ELR (cell line): ENCODE results near the gene SDCCAG8.

Experiments used
- DNase-seq: peaks from one replicate; pipeline ENCODE4 v3.0.0-alpha.2; 2015; ENCODE audit warnings: low read depth

SDCCAG8 gene

GRCh38 chr1:243457363-243457982, 201.6 kb downstream of the SDCCAG8 start:
- DNase-seq, result no peak

GRCh38 chr1:243459059-243459458, 203.2 kb downstream of the SDCCAG8 start:
- DNase-seq, result no peak

- no peak for DNase-seq
Observed at GRCh38 chr1:243461700-243462099, 205.9 kb downstream of the SDCCAG8 start.

GRCh38 chr1:243462929-243463697, 207.3 kb downstream of the SDCCAG8 start:
- no peak for DNase-seq

GRCh38 chr1:243465081-243465480, 209.2 kb downstream of the SDCCAG8 start:
- no peak for DNase-seq

GRCh38 chr1:243465738-243466137, 209.9 kb downstream of the SDCCAG8 start:
- no peak for DNase-seq

GRCh38 chr1:243469497-243469896, 213.7 kb downstream of the SDCCAG8 start:
- DNase-seq, result no peak

- DNase-seq, result no peak
Observed at GRCh38 chr1:243470502-243470901, 214.7 kb downstream of the SDCCAG8 start.

GRCh38 chr1:243471026-243471685, 215.3 kb downstream of the SDCCAG8 start:
- no peak for DNase-seq

GRCh38 chr1:243471754-243472745, 216.2 kb downstream of the SDCCAG8 start:
- DNase-seq, result peak; percentile 35

GRCh38 chr1:243473227-243474135, 217.6 kb downstream of the SDCCAG8 start:
- DNase-seq, result no peak

- no peak for DNase-seq
Observed at GRCh38 chr1:243474136-243474881, 218.5 kb downstream of the SDCCAG8 start.

GRCh38 chr1:243474906-243475305, 219.1 kb downstream of the SDCCAG8 start:
- no peak for DNase-seq

- peak; percentile 36 for DNase-seq
Observed at GRCh38 chr1:243475966-243476365, 220.1 kb downstream of the SDCCAG8 start.

- no peak for DNase-seq
Observed at GRCh38 chr1:243477731-243478290, 222.0 kb downstream of the SDCCAG8 start.

GRCh38 chr1:243481101-243481500, 225.3 kb downstream of the SDCCAG8 start:
- no peak for DNase-seq

- DNase-seq, result peak; percentile 19
Observed at GRCh38 chr1:243482141-243483022, 226.5 kb downstream of the SDCCAG8 start.

- no peak for DNase-seq
Observed at GRCh38 chr1:243483071-243483771, 227.4 kb downstream of the SDCCAG8 start.
